Measurements from ENCODE around the gene NEK11.
"Not testable (repeated sequence)": the region's sequence is repeated elsewhere in the genome, so short reads cannot be mapped to it uniquely, and the experiment has no call there.

NEK11 gene

GRCh38 chr3:131357275-131357674 is 330.6 kb downstream of the NEK11 start:
- DNase-seq (ENCODE audit: low read depth), result no peak
- TF ChIP-seq, protein P1, sequence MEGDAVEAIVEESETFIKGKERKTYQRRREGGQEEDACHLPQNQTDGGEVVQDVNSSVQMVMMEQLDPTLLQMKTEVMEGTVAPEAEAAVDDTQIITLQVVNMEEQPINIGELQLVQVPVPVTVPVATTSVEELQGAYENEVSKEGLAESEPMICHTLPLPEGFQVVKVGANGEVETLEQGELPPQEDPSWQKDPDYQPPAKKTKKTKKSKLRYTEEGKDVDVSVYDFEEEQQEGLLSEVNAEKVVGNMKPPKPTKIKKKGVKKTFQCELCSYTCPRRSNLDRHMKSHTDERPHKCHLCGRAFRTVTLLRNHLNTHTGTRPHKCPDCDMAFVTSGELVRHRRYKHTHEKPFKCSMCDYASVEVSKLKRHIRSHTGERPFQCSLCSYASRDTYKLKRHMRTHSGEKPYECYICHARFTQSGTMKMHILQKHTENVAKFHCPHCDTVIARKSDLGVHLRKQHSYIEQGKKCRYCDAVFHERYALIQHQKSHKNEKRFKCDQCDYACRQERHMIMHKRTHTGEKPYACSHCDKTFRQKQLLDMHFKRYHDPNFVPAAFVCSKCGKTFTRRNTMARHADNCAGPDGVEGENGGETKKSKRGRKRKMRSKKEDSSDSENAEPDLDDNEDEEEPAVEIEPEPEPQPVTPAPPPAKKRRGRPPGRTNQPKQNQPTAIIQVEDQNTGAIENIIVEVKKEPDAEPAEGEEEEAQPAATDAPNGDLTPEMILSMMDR (IDR thresholded peaks at IDR 0.05; ENCODE audit: control insufficient read depth, insufficient read depth, low read depth, low read length, missing control alignments), result no peak
- H3K4me3 ChIP-seq (ENCODE audit: control insufficient read depth, low read depth, low read length), result no peak overlapping the region

DNA sequence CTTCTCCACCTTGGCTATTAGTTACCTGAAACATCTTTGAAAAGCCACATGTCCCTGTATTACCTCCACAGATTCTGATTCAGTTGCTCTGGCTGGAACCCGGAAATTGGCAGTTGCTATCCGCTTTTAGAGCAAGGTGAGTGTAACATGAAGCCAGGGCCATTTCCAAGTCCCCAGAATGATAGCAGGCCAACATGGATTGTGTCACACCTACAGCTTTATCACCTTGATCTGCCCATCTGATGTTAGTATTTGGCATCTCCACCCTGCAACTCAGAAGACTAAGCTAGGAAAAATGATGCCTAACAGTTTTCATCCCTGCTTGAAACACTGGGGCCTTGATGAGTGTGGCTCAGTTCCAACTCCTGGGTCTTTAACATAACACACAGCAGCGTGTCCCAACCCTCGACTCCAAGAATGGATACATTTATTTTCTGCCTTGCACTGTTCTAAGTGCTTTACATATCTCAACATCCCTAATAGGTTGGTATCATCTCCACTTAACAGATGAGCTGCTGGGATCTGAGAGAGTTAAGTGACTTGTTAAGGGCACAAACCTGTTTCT is 333.6 kb downstream of the NEK11 start:
- DNase-seq (ENCODE audit: low read depth), result no peak
- H3K4me3 ChIP-seq (ENCODE audit: control insufficient read depth, low read depth, low read length), result no peak overlapping the region
- TF ChIP-seq, protein P1 (IDR thresholded peaks at IDR 0.05; ENCODE audit: control insufficient read depth, insufficient read depth, low read depth, low read length, missing control alignments), result no peak

- not testable (repeated sequence) for DNase-seq (ENCODE audit: low read depth); H3K4me3 ChIP-seq (ENCODE audit: control insufficient read depth, low read depth, low read length)
Measured at GRCh38 chr3:131361066-131361463, 334.4 kb downstream of the NEK11 start.

- no peak for DNase-seq (ENCODE audit: low read depth)
- TF ChIP-seq, protein P1 (IDR thresholded peaks at IDR 0.05; ENCODE audit: control insufficient read depth, insufficient read depth, low read depth, low read length, missing control alignments), result no peak
- peak overlapping the region; percentile 14 for H3K4me3 ChIP-seq (ENCODE audit: control insufficient read depth, low read depth, low read length)
Measured at GRCh38 chr3:131361464-131362421, 335.1 kb downstream of the NEK11 start.

- no peak for DNase-seq (ENCODE audit: low read depth)
- no peak overlapping the region for H3K4me3 ChIP-seq (ENCODE audit: control insufficient read depth, low read depth, low read length)
- TF ChIP-seq, protein P1 (IDR thresholded peaks at IDR 0.05; ENCODE audit: control insufficient read depth, insufficient read depth, low read depth, low read length, missing control alignments), result no peak
Measured at GRCh38 chr3:131363275-131363674, 336.6 kb downstream of the NEK11 start.

DNA sequence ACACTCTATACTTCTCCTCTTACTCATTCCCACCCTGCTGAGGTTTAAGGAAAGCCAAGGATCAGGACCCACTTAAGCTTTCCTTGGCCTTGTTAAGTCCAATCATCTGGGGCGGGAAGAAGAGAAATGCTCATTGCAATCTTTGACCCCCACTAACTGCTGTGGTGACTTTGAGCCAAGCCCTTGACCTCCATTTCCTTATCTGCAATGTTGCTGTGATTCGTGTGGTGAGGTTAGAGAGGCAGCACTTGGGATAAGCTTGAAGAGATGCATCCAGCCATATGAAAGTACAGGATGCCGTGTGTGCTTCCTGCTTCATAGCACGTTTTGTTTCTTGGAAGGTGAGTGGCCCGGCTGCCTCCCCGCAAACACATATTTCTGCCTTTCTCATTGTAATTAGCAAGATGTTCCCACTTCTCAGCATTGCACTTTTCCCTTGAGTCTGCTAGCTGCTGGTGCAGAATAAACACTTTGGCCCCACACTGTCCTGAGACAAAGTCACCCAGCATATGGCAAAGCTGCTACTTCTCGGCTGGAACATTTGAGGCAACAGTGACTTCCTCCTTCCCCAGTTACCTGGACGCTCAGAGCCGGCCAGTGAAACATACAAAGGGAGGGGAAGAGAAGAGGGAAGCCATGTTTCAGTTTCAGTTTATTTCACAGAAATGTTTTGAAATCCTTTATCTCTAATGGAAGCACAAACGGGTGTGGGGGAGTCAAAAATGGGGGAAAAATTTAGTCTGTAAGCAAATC is 344.4 kb downstream of the NEK11 start:
- H3K4me3 ChIP-seq (ENCODE audit: control insufficient read depth, low read depth, low read length), result no peak overlapping the region
- TF ChIP-seq, protein P1 (IDR thresholded peaks at IDR 0.05; ENCODE audit: control insufficient read depth, insufficient read depth, low read depth, low read length, missing control alignments), result no peak

More for the DNA sequence above, 344.4 kb downstream of the NEK11 start:
- DNase-seq (ENCODE audit: low read depth), result no peak

All from AG09309 (cell line).